Measurements from ENCODE around the gene CDH12.

DNA sequence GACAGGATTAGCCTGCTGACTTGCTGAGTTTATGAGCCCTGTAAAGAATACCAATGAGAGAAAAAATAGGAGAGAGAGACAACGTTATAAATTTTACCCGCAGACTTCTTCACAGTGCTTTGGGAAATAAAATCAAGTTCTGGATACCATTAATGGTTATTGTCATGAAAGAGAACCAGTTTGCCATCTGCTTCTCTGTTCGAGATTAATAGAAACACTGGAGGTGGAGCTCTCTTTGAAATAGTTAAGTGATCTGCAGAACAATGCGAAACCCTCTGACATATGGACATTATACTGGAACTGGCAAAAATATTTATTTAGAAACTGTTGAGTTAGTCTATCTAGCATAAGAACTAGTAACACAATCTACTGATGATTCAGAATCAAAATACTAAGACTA is 500.7 kb downstream of the CDH12 start:
- no peak for TF ChIP-seq GATA3 (IDR thresholded peaks at IDR 0.05; ENCODE audit: low read depth, low read length)
- TF ChIP-seq GATA2 (IDR thresholded peaks at IDR 0.05; ENCODE audit: low read depth, low read length): no peak

Data from SH-SY5Y (cell line).